GM15510 (cell line): ENCODE data around the gene ATG16L2.

Experiments used
- POLR2A ChIP-seq: IDR thresholded peaks from 3 replicates; pipeline ENCODE4 v1.6.1; 2011; ENCODE audit warnings: borderline replicate concordance; ENCODE audit not compliant: insufficient read length; ENCODE audit errors: extremely low read depth

ATG16L2 gene, protein sequence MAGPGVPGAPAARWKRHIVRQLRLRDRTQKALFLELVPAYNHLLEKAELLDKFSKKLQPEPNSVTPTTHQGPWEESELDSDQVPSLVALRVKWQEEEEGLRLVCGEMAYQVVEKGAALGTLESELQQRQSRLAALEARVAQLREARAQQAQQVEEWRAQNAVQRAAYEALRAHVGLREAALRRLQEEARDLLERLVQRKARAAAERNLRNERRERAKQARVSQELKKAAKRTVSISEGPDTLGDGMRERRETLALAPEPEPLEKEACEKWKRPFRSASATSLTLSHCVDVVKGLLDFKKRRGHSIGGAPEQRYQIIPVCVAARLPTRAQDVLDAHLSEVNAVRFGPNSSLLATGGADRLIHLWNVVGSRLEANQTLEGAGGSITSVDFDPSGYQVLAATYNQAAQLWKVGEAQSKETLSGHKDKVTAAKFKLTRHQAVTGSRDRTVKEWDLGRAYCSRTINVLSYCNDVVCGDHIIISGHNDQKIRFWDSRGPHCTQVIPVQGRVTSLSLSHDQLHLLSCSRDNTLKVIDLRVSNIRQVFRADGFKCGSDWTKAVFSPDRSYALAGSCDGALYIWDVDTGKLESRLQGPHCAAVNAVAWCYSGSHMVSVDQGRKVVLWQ

GRCh38 chr11:72814286-72815109 lies at the start of gene ATG16L2:
ATG16L2 (plus strand) TSS chr11:72814411; CDS start chr11:72814446, 35 bp downstream.
- peak; percentile 53 for TF ChIP-seq POLR2A

DNA sequence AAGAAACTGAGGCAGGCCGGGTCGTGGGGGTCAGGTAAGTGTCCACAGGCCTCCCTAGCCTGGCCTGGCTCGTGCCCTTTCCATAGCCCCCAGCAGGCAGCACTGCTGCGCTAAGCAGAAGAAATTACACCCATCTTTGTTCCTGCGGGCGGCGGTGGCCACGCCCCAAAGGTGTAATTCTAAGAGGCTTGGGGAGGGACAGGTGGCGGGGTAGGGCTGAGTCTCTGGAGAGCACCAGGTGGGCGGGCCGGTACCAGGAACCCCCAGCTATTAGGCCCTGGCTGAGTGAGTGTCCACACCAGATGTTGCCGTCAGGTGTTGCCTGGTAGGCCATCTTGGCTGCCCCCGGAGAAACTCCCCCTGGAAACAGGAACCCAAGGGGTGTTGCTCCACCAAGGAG lies 49.7 kb upstream of the ATG16L2 start:
- no peak for TF ChIP-seq POLR2A

GRCh38 chr11:72766152-72766902 lies 47.9 kb upstream of the ATG16L2 start:
- no peak for TF ChIP-seq POLR2A

DNA sequence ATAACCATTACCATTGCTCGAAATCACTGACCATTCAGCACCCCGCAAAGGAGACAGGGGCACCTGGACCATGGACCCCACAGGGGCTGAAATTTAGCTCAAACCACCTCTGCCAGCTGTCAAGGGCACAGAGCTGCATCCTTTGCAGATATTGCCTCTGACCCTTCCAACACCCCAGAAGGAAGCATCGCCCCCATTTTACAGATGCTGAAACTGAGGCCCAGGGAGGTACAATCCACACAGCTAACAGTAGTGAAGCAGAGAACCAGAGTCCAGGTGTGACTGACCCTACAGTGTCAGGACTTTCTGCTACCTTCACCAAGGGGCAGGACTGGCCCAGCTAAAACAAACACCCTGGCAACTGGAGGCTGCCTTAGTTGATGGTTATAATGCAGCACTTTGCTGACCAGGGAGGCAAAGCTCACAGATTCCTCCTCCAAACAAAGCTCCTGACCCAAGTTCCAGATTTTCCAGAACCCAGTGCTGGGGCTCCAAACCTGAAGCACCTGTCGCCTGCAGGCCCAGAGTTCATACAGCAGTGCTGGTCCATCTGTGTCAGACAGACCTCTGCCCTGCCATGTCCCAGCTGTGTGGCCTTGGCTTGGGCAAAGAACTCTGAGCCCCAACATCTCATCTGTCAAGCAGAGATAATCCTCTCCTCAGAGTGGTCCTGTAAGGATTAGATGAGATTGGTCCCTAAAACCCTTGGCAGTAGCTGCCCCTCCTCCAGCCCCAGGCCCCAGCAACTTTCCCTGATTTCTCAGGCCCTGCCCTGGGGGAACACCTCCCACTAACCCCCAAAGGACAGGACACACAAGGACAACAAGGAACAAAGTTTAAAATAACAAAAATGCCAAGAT lies 46.8 kb upstream of the ATG16L2 start:
- no peak for TF ChIP-seq POLR2A

- TF ChIP-seq POLR2A = no peak
Measured at GRCh38 chr11:72768581-72768980, 45.6 kb upstream of the ATG16L2 start.

- TF ChIP-seq POLR2A = no peak
Measured at GRCh38 chr11:72769680-72770079, 44.5 kb upstream of the ATG16L2 start.

GRCh38 chr11:72770799-72771198 lies 43.4 kb upstream of the ATG16L2 start:
- no peak for TF ChIP-seq POLR2A

GRCh38 chr11:72771507-72771906 lies 42.7 kb upstream of the ATG16L2 start:
- no peak for TF ChIP-seq POLR2A

DNA sequence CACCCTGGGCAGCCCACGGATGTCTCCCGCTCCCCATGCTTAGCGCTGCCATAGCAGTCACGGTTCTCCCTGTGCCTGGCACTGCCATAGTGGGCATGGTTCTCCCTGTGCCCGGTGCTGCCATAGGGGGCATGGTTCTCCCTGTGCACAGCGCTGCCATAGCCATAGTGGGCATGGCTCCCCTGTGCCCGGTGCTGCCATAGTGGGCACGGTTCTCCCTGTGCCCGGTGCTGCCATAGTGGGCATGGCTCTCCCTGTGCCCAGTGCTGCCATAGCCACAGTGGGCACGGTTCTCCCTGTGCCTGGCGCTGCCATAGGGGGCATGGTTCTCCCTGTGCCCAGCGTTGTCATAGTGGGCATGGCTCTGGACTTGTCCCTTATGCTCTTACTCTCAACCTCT lies 42.2 kb upstream of the ATG16L2 start:
- TF ChIP-seq POLR2A = no peak

GRCh38 chr11:72773291-72773690 lies 40.9 kb upstream of the ATG16L2 start:
- no peak for TF ChIP-seq POLR2A

- TF ChIP-seq POLR2A = no peak
Measured at GRCh38 chr11:72773696-72774095, 40.5 kb upstream of the ATG16L2 start.

DNA sequence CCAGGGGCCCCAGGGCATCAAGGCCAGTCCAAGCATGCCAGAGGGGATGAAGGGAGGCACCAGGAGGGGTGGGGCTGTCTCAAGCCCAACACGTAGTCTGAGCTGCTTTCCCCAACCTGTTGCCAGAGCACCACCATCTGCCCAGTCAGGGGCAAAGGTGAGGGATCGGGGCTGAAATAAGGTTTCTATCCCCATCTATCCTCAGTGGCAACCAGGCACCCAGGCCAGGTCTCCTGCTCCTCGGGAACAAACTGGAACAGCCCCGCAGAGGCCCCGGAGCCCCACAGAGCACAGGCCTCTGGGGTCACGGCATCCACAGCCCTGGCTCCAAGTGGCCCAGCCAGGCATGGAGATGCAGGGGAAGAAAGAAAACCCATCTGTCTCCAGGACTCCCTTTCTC lies 39.7 kb upstream of the ATG16L2 start:
- TF ChIP-seq POLR2A = no peak

- TF ChIP-seq POLR2A = no peak
Measured at GRCh38 chr11:72775288-72776110, 38.7 kb upstream of the ATG16L2 start.

GRCh38 chr11:72776117-72776843 lies 37.9 kb upstream of the ATG16L2 start:
- no peak for TF ChIP-seq POLR2A
